Renal cortical epithelial cell (primary cell): ENCODE data around the gene SORCS2. TPM values are rescaled to one million over a fixed set of nuclear protein-coding genes. Genes with fewer than 3 reads are reported as not detected.

ENCODE experiments used
- DNase-seq: peaks from one replicate; pipeline ENCODE4 v3.0.0-alpha.2; 2011; ENCODE audit warnings: low read depth
- total RNA-seq: library from RNA; depleted of rRNA; stranded (reverse); fragments of >200 nt; gene quantifications from 2 replicates; pipeline ENCODE4 v1.2.3, GENCODE V29; 2014

Gene SORCS2
- total RNA-seq, 1 donor from 2014 or later: 11.0 TPM

DNA sequence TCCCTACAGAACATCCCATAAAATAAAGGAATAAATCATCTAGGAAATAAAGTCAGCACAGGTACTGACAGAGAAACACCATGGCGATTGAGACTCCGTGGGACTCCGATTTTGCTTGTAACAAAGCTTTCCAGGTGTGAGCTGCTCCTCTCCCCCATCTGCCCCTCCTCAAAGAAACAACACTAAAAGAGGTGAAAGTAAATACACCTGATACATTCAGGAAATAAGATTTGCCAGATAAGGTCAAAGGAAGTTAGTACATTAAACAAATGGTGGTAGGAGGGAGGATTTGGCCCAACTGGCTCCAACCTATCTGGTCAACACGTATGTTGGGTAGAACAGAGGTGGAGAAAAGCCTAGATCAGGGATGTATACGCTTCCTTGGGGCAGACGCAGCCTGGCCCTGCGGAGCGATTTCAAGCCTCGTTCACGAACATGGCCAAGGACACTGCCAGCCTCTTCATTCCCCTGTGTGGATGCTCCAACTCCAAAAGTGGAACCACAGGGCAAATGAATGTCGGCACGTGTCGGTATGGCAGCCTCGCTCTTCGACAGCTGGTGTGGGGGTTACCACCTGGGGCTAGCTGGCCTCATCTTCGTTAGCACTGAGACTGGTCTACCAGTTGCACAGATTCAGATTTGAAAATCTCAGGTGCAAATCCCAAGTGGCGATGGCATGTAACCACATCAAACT lies 584.8 kb downstream of the SORCS2 start:
- DNase-seq: no peak

DNA sequence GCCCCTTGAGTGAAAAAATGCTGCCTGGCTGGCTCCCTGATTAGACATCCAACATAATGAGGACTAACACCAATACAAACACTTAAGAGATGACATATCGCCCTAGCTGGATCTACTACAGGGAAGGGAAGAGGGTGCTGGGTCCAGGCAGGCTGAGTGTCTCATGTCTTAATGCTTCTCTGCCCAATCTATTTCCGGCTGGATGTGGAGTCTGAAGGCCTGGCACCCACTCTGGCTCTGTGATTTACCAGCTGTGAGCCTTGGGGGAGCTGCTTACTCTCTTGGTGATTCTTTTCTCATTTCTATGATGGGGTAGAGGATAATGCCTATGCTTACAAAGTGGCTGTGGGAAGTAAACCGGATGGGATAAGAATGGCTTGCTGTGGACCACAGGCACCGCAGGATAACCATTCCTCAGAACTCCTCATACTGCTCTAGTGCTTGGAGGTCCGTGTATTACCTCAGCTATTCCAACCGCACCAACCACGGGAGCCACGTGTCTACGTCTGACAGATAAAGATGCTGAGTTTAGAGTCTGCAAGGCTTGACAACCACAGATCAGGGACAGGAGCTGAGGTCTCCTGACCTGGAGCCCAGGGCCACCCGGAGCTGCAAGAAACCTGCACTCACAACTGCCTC lies 585.7 kb downstream of the SORCS2 start:
- no peak for DNase-seq

DNA sequence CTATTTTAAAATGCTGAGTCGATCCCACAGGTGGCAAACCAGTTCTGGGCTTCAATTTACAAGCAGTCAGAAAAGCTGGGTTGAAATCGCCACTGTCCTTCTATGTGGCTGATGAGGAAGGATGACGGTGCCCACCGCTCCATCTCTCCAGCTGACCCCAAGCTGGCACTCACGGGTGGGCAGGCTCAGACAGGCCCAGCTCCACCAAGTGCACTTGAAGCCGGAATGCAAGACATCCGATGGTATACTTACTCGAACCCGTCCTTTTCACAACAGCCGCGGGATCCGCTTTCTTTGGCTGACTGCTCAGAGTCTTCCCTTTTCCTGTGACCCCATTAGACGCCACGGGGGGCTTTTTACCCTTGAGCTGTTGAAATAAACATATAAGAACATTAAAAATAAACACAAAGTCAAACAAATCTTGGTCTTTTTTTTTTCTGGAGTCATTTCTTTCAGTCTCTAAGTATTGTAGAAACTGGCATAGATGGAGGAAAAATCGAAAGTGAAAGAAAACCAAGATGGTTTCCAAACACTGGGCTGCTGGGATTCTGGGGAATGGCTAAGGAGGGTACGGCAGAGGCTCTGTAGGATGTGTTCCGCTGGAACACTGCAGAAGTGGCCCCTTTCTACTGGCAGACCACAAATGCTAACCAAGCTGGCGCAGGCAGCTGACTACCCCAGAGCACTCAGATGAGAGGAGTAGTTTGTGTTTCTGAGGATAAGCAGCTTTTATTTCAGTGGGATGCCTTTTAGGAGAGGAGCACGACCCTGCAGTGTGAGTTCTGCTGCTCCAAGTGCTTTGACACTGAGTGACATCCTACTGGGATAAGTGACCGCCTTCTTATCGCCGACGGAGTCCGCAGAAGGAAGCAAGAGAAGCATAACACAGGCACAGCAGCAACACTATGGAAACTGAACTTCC lies 586.4 kb downstream of the SORCS2 start:
- no peak for DNase-seq

DNA sequence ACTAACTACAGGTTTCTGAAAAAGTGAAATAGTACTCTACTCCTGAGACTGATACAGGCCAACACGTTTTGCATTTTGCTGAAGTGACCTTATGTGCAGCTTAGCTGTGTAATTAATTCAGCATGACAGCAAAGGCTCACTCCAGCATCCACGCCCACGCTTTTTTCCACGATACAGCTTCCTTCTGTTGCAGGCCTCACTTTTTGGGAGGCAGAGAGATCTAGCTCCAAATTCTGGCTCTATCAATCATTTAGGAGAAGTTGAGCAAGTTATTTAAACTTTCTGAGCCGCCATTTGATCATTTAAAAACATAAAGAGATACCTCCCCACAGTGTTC lies 587.1 kb downstream of the SORCS2 start:
- DNase-seq: no peak

DNA sequence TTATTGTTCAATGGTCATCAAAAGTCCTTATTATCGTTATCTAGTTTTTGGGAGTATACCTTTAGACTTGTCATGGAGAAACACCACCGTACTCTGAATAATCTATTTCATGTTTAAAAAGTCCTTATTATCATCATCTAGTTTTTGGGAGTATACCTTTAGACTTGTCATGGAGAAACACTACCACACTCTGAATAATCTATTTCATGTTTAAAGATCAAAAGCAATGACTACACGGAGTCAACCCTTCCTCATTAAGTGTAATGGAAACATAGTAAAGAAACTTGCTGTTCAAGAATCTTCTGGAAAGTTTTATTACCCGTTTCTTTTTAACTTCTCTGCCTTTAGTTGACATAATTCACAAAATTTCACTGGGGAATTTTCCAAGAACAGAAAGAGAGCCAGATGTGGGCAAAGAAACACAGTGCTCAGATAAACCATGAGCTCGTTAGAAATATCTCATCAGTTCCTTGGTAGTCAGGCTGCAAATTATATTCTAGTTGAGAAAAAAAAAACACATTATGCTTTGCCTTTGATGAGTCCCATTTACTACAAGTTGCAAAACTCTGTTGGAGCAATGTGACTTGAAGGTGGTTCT lies 588.5 kb downstream of the SORCS2 start:
- DNase-seq: no peak

DNA sequence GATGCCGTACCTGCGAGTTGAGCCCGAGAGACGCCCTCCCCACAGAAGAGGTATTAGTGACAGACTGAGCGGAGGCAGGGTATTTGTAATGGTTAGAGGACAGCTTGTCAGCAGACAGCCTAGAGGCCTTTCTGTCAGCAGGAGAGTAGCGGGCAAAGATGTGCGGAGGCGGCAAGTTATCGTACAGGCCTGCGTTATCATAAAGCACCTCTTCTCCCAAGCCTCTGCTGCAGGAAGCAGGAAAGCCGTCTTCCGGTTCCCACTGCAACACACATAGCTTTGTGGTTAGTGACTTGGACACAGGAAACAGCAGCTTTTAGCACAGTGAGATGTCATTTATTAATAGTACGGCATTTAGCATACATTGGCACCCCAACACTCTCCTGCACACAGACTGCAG lies 589.0 kb downstream of the SORCS2 start:
- DNase-seq: no peak

DNA sequence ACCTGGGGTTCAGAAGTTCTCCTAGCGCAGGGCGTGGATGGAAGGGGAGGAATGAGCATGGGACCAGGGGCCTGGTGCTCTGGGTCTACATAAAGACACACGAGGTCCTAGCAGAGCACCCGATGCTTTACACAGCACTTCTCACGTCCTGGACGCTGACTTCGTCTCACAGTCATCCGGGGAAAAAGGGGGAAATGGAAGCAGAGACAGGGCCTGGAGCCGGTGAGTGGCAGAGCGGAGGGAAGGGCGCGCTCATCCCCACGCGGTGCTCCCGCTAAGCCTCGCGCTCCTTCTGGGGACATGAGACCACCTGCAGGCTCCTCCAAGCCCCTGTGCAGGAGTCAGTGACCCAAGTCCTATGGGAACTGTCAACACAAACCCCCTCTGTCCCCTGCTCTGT lies 589.7 kb downstream of the SORCS2 start:
- no peak for DNase-seq

DNA sequence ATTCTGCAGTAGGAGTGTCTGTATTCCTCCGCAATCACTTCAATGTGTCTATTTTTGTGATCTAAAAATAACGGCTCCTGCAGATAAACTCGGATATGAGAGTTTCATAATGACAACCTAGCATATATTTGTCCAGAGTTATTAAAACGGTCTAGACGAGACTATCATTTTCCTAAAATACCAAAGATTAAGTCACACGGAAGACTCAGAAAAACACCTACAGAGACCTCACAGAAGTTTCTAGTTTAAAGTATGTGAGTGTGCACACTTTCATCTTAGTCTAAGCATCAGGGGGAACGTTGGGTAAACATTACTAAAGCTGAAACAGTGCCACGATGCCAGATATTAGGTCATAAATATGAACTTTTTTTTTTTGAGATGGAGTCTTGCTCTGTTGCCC lies 590.4 kb downstream of the SORCS2 start:
- no peak for DNase-seq

DNA sequence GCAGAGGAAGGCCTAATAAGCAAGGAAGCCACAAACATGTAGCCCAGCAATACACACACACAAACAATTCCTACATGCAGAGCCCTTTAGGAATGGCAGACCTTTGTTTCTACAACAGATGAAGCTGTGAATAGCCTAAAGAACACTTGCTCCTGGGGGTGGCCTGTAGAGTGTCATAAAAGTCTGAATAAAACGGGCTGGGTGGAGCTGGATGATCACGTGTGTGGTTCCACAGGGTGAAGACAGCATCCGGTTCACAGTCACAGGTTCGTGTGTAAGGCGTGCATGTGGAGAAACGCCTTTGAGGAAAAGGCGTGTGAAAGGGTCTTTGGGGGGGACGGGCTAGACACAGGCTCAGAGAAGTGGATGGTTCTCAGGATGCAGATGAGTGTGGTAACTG lies 591.2 kb downstream of the SORCS2 start:
- DNase-seq: no peak

DNA sequence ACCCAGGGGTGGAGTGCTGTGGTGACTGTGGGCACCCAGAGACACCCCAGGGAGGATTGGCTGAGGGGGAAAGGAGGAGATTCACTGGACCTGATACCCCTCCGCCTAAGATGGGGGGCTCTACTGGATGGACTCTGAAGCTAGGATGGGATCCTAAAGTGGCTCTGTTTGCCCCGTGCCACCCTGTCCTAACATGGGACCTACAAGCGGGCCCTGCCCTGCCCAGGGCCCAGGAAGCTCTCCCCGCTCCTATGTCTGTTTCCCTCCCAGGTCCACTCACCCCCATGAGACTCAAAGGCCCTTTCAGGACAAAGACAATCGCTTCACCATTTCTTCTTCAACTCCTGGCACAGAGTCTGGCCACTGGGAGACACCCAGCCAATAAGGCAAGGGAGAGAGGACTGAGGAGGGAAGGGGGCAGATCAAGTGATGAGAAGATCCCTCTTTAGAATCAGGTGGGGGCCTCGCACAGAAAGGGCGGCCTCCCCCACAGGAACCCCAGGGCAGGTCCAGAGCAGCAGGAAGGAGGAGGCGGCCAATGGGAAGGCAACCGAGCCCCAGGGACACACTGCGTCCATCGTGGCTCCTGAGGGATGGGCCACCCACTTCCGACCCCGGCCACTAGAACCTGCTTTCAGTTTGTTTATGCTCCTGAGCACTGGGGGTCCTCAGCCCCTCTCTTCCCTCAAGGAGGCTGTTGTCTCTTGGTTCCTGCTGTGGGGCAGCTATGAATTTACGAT lies 592.0 kb downstream of the SORCS2 start:
- DNase-seq: no peak

DNA sequence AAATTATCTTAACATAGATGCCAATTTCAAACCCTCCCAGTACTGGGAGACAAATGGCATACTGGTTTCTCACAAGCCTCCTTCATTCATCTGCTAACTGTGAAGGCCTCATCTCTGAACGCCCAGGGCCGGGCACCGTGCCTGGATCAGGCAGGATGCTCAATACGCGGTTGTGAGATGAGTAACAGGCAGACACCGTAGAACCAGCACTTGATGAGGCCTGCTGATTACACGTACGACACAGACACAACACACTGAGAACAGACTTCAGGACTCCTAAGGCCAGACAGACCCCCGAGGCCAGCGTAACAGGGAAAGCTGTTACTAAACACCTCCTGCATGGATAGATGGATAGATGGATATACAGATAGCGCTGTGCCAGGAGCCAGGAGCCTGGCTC lies 592.7 kb downstream of the SORCS2 start:
- DNase-seq: no peak

DNA sequence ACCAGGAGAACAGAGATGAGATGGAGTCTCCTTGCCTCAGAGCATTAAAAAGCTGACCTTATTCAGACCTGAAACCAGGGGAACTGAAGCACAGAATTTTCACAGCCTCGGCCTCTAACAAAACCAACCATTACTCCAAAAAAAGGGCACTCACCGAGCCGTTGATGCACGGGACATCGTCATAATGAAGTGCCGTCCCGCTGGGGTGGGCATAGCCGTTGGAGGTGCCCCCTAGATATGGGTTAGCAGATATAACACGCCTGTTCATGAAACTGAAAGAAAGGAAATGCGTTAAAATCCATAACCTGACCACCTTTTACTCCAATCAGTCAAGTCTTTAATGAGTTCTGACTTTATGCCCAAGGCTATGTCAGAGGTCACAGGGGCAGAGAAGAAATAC lies 593.7 kb downstream of the SORCS2 start:
- DNase-seq: no peak

DNA sequence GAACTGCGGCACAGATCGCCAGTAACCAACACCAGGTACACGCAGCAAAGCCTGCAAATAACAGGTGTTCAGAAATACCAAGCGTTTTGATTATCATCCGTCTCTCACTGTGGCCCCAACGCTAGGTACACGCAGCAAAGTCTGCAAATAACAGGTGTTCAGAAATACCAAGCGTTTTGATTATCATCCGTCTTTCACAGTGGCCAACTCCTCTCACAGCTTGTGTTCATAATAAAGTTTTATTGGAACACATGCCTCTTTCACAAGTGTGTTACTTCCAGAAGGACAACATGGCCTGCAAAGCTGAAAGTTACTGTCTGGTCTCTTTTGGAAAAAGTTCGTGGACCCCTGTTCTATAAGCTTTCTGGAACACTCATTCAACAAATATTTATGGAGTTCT lies 594.2 kb downstream of the SORCS2 start:
- no peak for DNase-seq

DNA sequence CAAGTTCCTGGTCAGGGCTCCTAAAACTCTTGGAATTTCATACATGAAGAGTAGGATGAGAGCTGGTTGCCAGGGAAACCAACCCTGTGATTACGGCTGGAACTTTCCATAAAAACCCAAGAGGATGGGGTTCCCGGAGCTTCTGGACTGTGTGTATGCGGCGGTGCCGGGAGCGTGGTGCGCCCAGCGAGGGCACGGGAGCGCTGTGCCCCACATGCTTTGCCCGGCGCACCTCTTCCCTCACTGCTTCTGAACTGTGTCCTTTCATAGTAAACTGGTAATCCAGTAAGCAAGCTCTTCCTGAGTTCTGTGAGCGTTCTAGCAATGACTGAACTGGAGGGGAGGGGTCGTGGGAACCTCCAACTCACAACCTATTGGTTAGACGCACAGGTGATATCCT lies 594.7 kb downstream of the SORCS2 start:
- DNase-seq: no peak

DNA sequence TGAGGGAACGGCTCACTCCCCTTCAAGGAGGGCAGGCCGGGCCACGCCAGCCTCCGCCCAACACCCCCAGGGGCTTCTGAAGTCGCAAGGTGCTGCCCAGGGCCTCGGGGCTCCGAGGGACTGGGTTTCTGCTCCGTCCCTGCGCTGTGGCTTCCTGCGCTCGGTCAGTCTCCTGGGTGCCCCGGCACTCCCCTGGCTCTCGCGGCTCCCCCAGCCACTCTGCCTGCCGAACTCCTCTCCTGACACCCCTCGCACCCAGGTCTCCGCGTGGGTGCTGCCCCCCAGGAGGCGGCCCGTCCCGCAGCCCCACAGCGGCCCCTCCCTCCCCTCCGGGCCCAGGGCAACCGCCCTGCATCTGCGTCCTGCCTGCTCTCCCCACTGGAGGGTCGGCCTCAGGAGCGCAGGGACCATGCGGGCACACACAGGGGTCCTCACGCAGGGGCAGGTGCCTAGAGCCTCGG lies 595.4 kb downstream of the SORCS2 start:
- DNase-seq: no peak

DNA sequence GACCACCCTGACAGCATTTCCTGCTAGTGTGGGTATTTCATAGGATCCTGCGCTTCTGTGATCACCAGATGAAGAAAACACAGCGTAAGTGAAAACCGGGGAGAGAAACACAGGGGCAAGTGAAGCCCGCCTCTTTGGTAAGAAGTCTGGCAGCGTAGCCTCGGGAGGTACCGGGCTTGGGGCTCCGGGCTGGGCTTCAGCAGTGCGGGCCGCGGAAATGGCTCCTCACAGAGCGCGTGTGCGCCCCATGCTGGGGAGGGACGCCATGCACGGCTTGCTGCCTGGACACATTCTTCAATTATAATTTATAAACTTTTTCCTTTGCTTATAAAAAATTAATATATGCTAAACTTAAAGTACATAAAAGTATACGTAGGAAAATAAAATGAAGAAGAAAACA lies 595.9 kb downstream of the SORCS2 start:
- no peak for DNase-seq

DNA sequence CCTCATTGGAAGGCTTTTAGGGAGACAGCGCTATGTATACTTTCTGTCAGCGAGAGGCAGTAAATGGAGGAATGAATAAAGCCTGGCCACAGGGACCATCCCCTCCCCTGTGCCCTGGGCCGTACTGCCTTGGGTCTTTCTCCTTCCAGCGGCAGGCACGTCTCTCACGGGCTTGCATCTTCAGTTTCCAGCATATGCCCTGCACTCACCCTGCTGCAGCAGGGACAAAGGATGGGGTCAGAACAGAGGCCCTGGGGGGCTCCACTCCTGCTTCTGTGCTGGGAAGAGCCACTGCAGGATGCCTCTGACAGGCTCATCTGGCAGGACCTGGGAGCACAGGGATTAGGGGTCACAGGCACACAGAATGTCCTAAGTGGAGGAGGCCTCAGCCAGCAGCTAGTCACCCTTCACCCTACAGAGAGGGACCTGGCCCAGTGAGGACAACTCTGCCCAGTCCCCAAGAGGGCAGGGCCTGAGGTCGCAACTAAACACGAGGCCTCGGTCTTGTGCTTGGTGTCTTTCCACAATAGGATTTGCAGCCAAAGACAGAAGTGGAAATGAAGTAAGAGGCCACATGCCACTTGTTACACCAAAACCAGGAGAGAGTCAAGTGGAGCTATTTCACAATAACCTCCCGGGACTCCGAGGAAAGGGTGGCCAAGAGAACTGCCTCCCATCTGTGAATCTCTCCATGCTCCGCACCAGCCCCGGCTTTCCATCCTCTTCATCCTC lies 596.5 kb downstream of the SORCS2 start:
- DNase-seq: no peak

DNA sequence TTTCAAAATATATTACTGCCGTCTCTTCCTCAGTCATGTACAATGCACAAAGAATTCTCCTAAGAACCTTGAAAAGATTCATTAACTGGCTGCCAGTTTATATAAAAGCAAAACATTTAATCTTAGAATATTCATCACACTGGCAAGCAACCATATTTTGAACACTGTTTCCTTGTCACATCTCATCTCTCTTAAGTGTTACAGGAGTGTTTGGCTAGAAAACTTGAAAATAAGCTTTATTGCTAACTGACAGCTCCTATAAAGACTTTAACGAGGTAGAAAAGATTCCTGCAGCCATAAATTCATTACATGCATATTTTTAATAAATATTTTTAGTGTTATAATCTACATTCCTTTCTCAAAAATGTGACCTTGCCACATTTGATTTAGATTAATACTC lies 597.7 kb downstream of the SORCS2 start:
- DNase-seq: no peak

DNA sequence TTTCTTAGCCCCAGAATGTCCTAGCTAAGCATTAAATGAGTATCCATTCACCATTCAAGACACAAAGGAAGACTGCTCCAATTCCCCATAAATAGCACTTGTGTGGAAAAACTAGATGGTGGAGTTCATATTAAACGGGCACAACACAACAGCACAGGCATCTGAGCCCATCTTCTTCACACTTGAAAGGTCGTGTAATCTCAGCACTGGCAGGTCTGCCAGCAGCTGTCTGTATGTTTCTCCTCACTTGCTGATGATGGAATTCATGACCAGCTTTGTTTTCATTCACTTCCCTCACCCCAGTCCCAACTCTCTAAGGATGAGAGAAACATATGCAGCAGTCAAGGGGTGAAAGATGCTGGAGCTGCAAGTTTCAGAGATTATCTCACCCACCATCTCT lies 598.7 kb downstream of the SORCS2 start:
- DNase-seq: no peak
